ENCODE results near the gene LIMS1. TPM values are rescaled to one million over a fixed set of nuclear protein-coding genes. Genes with fewer than 3 reads are reported as not detected.

LIMS1 gene
- total RNA-seq, 2 experiments from 2014 or later, result 18.5 to 21.3 TPM

DNA sequence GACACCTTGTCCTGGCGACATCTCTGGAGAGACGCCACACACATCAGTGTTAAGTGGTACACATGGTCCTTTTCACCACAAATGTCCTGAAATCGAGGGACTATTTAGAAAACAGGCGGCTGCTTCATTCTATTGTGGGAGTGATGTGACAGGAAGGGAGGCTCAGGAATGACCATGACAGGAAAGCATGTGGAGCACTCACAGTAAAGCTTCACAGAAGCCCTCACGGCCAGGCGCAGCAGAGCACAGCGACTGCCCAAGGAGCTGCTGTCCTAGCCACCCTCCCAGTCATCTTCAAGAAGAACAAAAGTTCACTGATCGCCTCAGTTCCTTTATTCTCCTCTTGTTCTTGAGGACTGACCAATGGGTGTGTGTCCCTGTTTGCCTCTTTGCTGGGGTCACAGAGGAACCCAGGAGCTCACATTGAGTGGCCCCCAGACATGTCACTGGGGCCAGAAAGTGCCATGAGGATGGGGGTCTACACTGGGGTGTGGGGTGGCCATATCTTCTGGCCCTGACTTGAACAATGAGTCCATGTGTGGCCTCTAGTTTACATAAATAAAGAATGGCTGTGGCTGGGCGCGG is 100.4 kb downstream of the LIMS1 start:
- TF ChIP-seq, protein P1, sequence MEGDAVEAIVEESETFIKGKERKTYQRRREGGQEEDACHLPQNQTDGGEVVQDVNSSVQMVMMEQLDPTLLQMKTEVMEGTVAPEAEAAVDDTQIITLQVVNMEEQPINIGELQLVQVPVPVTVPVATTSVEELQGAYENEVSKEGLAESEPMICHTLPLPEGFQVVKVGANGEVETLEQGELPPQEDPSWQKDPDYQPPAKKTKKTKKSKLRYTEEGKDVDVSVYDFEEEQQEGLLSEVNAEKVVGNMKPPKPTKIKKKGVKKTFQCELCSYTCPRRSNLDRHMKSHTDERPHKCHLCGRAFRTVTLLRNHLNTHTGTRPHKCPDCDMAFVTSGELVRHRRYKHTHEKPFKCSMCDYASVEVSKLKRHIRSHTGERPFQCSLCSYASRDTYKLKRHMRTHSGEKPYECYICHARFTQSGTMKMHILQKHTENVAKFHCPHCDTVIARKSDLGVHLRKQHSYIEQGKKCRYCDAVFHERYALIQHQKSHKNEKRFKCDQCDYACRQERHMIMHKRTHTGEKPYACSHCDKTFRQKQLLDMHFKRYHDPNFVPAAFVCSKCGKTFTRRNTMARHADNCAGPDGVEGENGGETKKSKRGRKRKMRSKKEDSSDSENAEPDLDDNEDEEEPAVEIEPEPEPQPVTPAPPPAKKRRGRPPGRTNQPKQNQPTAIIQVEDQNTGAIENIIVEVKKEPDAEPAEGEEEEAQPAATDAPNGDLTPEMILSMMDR (IDR thresholded peaks at IDR 0.05), result no peak
- Histone ChIP-seq H3K27me3 (ENCODE audit: control insufficient read depth in 1 of 2, insufficient read depth in 2 of 2, low read length in 2 of 2) (no peaks in the 10 kb centered on the region), H3K9me3 (ENCODE audit: control insufficient read depth in 1 of 2, insufficient read depth in 1 of 2, low read length in 2 of 2) (no peaks in the 10 kb centered on the region), H3K36me3 (ENCODE audit: insufficient read depth, low read length) (peaks cover 10% of the 10 kb centered on the region), H3K4me1 (ENCODE audit: insufficient read depth, low read length) (peaks cover 58% of the 10 kb centered on the region), H3K27ac (ENCODE audit: low read depth in 1 of 2, low read length in 2 of 2) (no peak overlapping the region), H3K4me3 (ENCODE audit: low read length) (no peak overlapping the region)
- intact Hi-C loops (cut with DNase I, micrococcal nuclease), result no loop called here
- Mint-ChIP-seq H3K4me3 (no peak overlapping the region), H3K27me3 (no peaks in the 10 kb centered on the region), H3K36me3 (ENCODE audit: low read depth) (peaks cover 30% of the 10 kb centered on the region), H3K9me3 (no peaks in the 10 kb centered on the region), H3K4me1 (ENCODE audit: low read depth) (peaks cover 64% of the 10 kb centered on the region), H3K27ac (peak overlapping the region; percentile 75)
- ATAC-seq (ENCODE audit: poor library complexity), result no peak
- DNase-seq, result no peak
- CTCF ChIA-PET, result interaction anchor here (1.3 to 7.4 kb wide), 2 partner anchors 16 to 30 kb away, joined by 3 to 309 read pairs; no protein-coding TSS in a partner anchor
- POLR2A ChIA-PET, result interaction anchor here (1.0 to 3.0 kb wide), 6 partner anchors 12 to 30 kb away, joined by 3 to 13 read pairs (median 6); no protein-coding TSS in a partner anchor

DNA sequence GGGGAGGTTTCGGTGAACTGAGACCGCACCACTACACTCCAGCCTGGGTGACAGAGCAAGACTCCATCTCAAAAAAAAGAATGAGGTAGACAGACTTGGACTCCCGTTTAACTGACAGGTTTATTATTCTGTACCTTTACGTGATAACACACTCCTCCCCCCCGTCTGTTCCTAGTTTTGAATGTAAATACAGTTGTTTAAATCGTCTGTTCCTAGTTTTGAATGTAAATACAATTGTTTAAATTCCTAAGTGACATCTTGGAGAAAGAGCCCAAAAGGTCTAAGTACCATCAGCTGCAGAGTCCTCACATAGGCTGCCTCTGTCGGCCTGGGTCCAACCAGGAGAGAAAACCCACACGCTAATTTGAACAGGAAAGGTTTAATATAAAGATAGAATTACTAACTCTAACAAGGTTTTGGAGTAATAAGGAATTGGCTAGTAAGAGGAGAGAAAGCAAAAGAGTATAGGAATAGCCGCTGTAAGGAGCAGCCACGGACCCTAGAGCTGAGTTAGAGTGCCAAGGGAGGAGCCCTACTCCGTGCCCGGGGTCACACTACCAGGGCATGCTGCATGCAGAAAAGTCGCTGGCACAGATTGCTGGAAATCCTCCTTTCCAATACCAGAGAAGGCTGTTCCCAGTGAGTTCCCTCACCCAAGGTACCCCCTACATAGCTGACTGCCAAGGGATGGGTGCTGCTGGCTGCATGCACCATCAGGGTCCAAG is 101.5 kb downstream of the LIMS1 start:
- no peak for ATAC-seq (ENCODE audit: poor library complexity)
- Mint-ChIP-seq H3K27me3 (no peaks in the 10 kb centered on the region), H3K27ac (peak overlapping the region; percentile 72), H3K4me1 (ENCODE audit: low read depth) (peaks cover 64% of the 10 kb centered on the region), H3K36me3 (ENCODE audit: low read depth) (peaks cover 31% of the 10 kb centered on the region), H3K4me3 (no peak overlapping the region), H3K9me3 (no peaks in the 10 kb centered on the region)
- TF ChIP-seq, protein P1 (IDR thresholded peaks at IDR 0.05), result no peak
- Histone ChIP-seq H3K27me3 (ENCODE audit: control insufficient read depth in 1 of 2, insufficient read depth in 2 of 2, low read length in 2 of 2) (no peaks in the 10 kb centered on the region), H3K4me3 (ENCODE audit: low read length) (no peak overlapping the region), H3K36me3 (ENCODE audit: insufficient read depth, low read length) (peaks cover 6% of the 10 kb centered on the region), H3K27ac (ENCODE audit: low read depth in 1 of 2, low read length in 2 of 2) (no peak overlapping the region), H3K9me3 (ENCODE audit: control insufficient read depth in 1 of 2, insufficient read depth in 1 of 2, low read length in 2 of 2) (no peaks in the 10 kb centered on the region), H3K4me1 (ENCODE audit: insufficient read depth, low read length) (peaks cover 62% of the 10 kb centered on the region)
- no peak for DNase-seq
- CTCF ChIA-PET, result interaction anchor here (0.6 to 7.4 kb wide), 11 partner anchors 11 to 101 kb away, joined by 3 to 309 read pairs (median 5); partner anchors contain the start of gene LIMS1
- POLR2A ChIA-PET, result interaction anchor here (0.6 to 3.0 kb wide), 7 partner anchors 13 to 87 kb away, joined by 3 to 16 read pairs (median 4); no protein-coding TSS in a partner anchor
- intact Hi-C loops (cut with DNase I, micrococcal nuclease), result loop anchor here (1.0 to 2.0 kb wide), 2 partner anchors 15 to 28 kb away; no protein-coding TSS in a partner anchor

- H3K9me3 ChIP-seq (ENCODE audit: control insufficient read depth in 1 of 2, insufficient read depth in 1 of 2, low read length in 2 of 2), result no peaks in the 10 kb centered on the region
- ChIA-PET CTCF (interaction anchor here (1.6 to 7.4 kb wide), 6 partner anchors 10 to 53 kb away, joined by 5 to 309 read pairs (median 14); no protein-coding TSS in a partner anchor), POLR2A (interaction anchor here (2.1 to 3.0 kb wide), 3 partner anchors 16 to 25 kb away, joined by 13 to 16 read pairs (median 14); no protein-coding TSS in a partner anchor)
- H3K4me1 ChIP-seq (ENCODE audit: insufficient read depth, low read length), result peaks cover 50% of the 10 kb centered on the region
- DNase-seq (peak in 2 of 14 experiments; percentile 54 to 70), ATAC-seq (ENCODE audit: poor library complexity) (no peak)
- Mint-ChIP-seq H3K27ac (no peak overlapping the region), H3K4me1 (ENCODE audit: low read depth) (peaks cover 54% of the 10 kb centered on the region), H3K4me3 (no peak overlapping the region), H3K36me3 (ENCODE audit: low read depth) (peaks cover 20% of the 10 kb centered on the region), H3K27me3 (no peaks in the 10 kb centered on the region), H3K9me3 (no peaks in the 10 kb centered on the region)
- H3K27ac ChIP-seq (ENCODE audit: low read depth in 1 of 2, low read length in 2 of 2), result no peak overlapping the region
- no peaks in the 10 kb centered on the region for H3K27me3 ChIP-seq (ENCODE audit: control insufficient read depth in 1 of 2, insufficient read depth in 2 of 2, low read length in 2 of 2)
- H3K36me3 ChIP-seq (ENCODE audit: insufficient read depth, low read length), result peaks cover 6% of the 10 kb centered on the region
- H3K4me3 ChIP-seq (ENCODE audit: low read length), result no peak overlapping the region
- TF ChIP-seq, protein P1 (IDR thresholded peaks at IDR 0.05), result no peak
- intact Hi-C loops (cut with DNase I, micrococcal nuclease), result loop anchor here in 1 of 2 experiments (2.0 kb wide), 1 partner anchor 16 kb away; no protein-coding TSS in a partner anchor
Measured at GRCh38 chr2:108637304-108637669, 103.0 kb downstream of the LIMS1 start.
